K562 (cell line): ENCODE measurements around the gene EGF. TPM values are rescaled to one million over a fixed set of nuclear protein-coding genes. Genes with fewer than 3 reads are reported as not detected.

ENCODE experiments used
- ATAC-seq: fragments of 200-7000 bp; cut with Tn5 transposase; 3 replicates; pipeline ENCODE4 v1.9.1; 2020; ENCODE audit warnings: moderate library complexity
- BruUV-seq: library from RNA; stranded (reverse); fragments of 400-500 nt; replicated peaks from 2 replicates; lab custom pipeline; 2021; lab: Mats Ljungman, UMichigan
- CTCF ChIA-PET: fragments of 300-600 bp; formaldehyde crosslinking; extraction: SDS; loops from one replicate; lab custom pipeline; 2021; ENCODE audit warnings: low intra/inter-chr PET ratio; lab: Yijun Ruan, JAX
- POLR2A ChIA-PET: fragments of 300-600, 350-650 bp; sonication (Branson Sonifier 250); formaldehyde crosslinking; extraction: SDS; loops from one replicate; lab custom pipeline; 2021; ENCODE audit warnings: antibody characterized with exemption, inconsistent platforms; lab: Yijun Ruan, JAX
- DNase-seq, 4 experiments: peaks; one replicate each; pipeline versions ENCODE4 v3.0.0 to v3.0.0-alpha.2; 2011 to 2018; ENCODE audit warnings: low spot score in 3 of 4, mixed read lengths in 3 of 4; ENCODE audit errors: extremely low read depth in 1 of 4
- FAIRE-seq: peaks from 2 replicates; lab custom pipeline; 2011; peaks lifted over from hg19 to GRCh38; lab: Jason Lieb, UNC
- H2AFZ ChIP-seq: 2 replicates; pipeline ENCODE4 v1.6.0; 2011; ENCODE audit warnings: low read depth, low read length, control low read depth, inconsistent platforms
- H3K27ac ChIP-seq: fragments of 200-600 bp; 3 replicates; pipeline ENCODE4 v1.8.0; 2011; ENCODE audit warnings: low read depth, mild to moderate bottlenecking, control low read depth, inconsistent platforms, low read length, moderate library complexity, mixed read lengths; ENCODE audit errors: extremely low read depth
- H3K27me3 ChIP-seq, 2 experiments: fragments of 300-600 bp in 1 of 2; 2 replicates in 1 of 2; 3 replicates in 1 of 2; pipeline versions ENCODE4 v1.6.0 to v1.8.0; 2011; ENCODE audit warnings: inconsistent platforms in 2 of 2, low read length in 2 of 2, mild to moderate bottlenecking in 1 of 2, mixed read lengths in 1 of 2, moderate library complexity in 1 of 2; ENCODE audit not compliant: control insufficient read depth in 2 of 2, insufficient read depth in 2 of 2
- H3K36me3 ChIP-seq: fragments of 300-600 bp; 3 replicates; pipeline ENCODE4 v1.8.0; 2011; ENCODE audit warnings: mild to moderate bottlenecking, low read length, inconsistent platforms; ENCODE audit not compliant: control insufficient read depth, insufficient read depth
- H3K4me1 ChIP-seq, 2 experiments: fragments of 200-600 bp in 1 of 2; replicated peaks in 1 of 2; 2 replicates in 1 of 2; 3 replicates in 1 of 2; pipeline versions ENCODE4 v1.5.1 to v1.8.0; 2011; ENCODE audit warnings: inconsistent platforms in 2 of 2, low read length in 2 of 2, mild to moderate bottlenecking in 1 of 2, mixed read lengths in 1 of 2, moderate library complexity in 1 of 2; ENCODE audit not compliant: control insufficient read depth in 2 of 2, insufficient read depth in 2 of 2
- H3K4me2 ChIP-seq: 2 replicates; pipeline ENCODE4 v1.6.1; 2011; ENCODE audit warnings: low read length, control low read depth, inconsistent platforms, mixed read lengths; ENCODE audit not compliant: insufficient read depth
- H3K4me3 ChIP-seq: fragments of 200-600 bp; sonication (generic), shearing (Covaris generic); 2 replicates; pipeline ENCODE4 v1.5.1; 2016; ENCODE audit warnings: control low read depth, inconsistent platforms
- H3K79me2 ChIP-seq: fragments of 200-600 bp; 3 replicates; pipeline ENCODE4 v1.8.0; 2011; ENCODE audit warnings: low read length, inconsistent platforms; ENCODE audit not compliant: control insufficient read depth, insufficient read depth
- H3K9ac ChIP-seq, 2 experiments: 2 replicates each; pipeline versions ENCODE4 v1.6.0 to v1.6.1; 2011; ENCODE audit warnings: low read depth in 2 of 2, low read length in 2 of 2, control low read depth in 1 of 2, inconsistent platforms in 1 of 2, mild to moderate bottlenecking in 1 of 2, mixed read lengths in 1 of 2; ENCODE audit not compliant: insufficient read depth in 1 of 2
- H3K9me1 ChIP-seq: one replicate; pipeline ENCODE4 v1.6.0; 2011; ENCODE audit warnings: inconsistent platforms, mild to moderate bottlenecking, low read length, moderate library complexity; ENCODE audit not compliant: control insufficient read depth, insufficient read depth
- H3K9me3 ChIP-seq: replicated peaks from 2 replicates; pipeline ENCODE4 v1.5.1; 2011; ENCODE audit warnings: low read depth, low read length, inconsistent platforms; ENCODE audit not compliant: control insufficient read depth, insufficient read depth
- H4K20me1 ChIP-seq: replicated peaks from 2 replicates; pipeline ENCODE4 v1.6.1; 2011; ENCODE audit warnings: low read length, inconsistent platforms, mixed read lengths; ENCODE audit not compliant: control insufficient read depth, insufficient read depth
- ASH1L ChIP-seq: fragments of 450-650 bp; IDR thresholded peaks from 2 replicates; pipeline ENCODE4 v1.6.1; 2018; ENCODE audit warnings: borderline replicate concordance, mild to moderate bottlenecking, low read depth; ENCODE audit not compliant: partially characterized antibody
- ATF7 ChIP-seq: fragments of 450-650 bp; IDR thresholded peaks from 2 replicates; pipeline ENCODE4 v1.7.1; 2014; ENCODE audit warnings: mild to moderate bottlenecking, moderate library complexity
- BRCA1 ChIP-seq, 2 experiments: fragments of 450-650 bp in 1 of 2; sonication (generic) in 1 of 2; formaldehyde crosslinking in 1 of 2; IDR thresholded peaks; 2 replicates each; pipeline versions ENCODE4 v1.5.0 to v1.6.1; 2017 to 2020; ENCODE audit warnings: mild to moderate bottlenecking in 1 of 2, missing genetic modification reagents in 1 of 2
- COPS2 ChIP-seq: fragments of 450-650 bp; conservative IDR thresholded peaks from 2 replicates; pipeline ENCODE4 v1.6.1; 2016; ENCODE audit warnings: mild to moderate bottlenecking, moderate library complexity
- KLF6 ChIP-seq: fragments of 250-450 bp; sonication (Bioruptor Pico); IDR thresholded peaks from 2 replicates; pipeline ENCODE4 v1.4.0; 2020; ENCODE audit warnings: mild to moderate bottlenecking, moderate library complexity, borderline replicate concordance
- MYC ChIP-seq, 2 experiments: fragments of 250-450 bp in 1 of 2; sonication (Bioruptor Pico) in 1 of 2; IDR thresholded peaks; 2 replicates each; pipeline versions ENCODE4 v1.5.1 to v1.6.1; 2012 to 2021; ENCODE audit warnings: low read depth in 2 of 2, borderline replicate concordance in 1 of 2, improper control_type of control experiment in 1 of 2, low read length in 1 of 2, mild to moderate bottlenecking in 1 of 2, moderate library complexity in 1 of 2
- NR2C1 ChIP-seq, 2 experiments: fragments of 450-650 bp; IDR thresholded peaks; 2 replicates each; pipeline ENCODE4 v1.6.1; 2017; ENCODE audit warnings: mild to moderate bottlenecking in 2 of 2, antibody characterized with exemption in 1 of 2, inconsistent platforms in 1 of 2, missing compliant biosample characterization in 1 of 2, missing genetic modification characterization in 1 of 2
- PHB2 ChIP-seq: fragments of 450-650 bp; IDR thresholded peaks from 2 replicates; pipeline ENCODE4 v1.6.1; 2017; ENCODE audit warnings: low read depth
- POLR3G ChIP-seq: IDR thresholded peaks from 2 replicates; pipeline ENCODE4 v1.6.1; 2011; ENCODE audit not compliant: insufficient read length, insufficient replicate concordance; ENCODE audit errors: extremely low read depth
- RAD21 ChIP-seq, 2 experiments: fragments of 250-450 bp in 1 of 2; fragments of 450-650 bp in 1 of 2; sonication (Bioruptor Pico) in 1 of 2; formaldehyde crosslinking in 1 of 2; IDR thresholded peaks in 1 of 2; conservative IDR thresholded peaks in 1 of 2; 2 replicates each; pipeline versions ENCODE4 v1.4.0 to v1.8.0; 2020 to 2022; ENCODE audit warnings: mild to moderate bottlenecking in 2 of 2, moderate library complexity in 1 of 2
- RHOXF2B ChIP-seq: fragments of 250-450 bp; sonication (Bioruptor Pico); conservative IDR thresholded peaks from 2 replicates; pipeline ENCODE4 v1.5.1; 2021
- STAG1 ChIP-seq: sonication (generic); formaldehyde crosslinking; IDR thresholded peaks from 2 replicates; pipeline ENCODE4 v1.5.0; 2020; ENCODE audit warnings: missing genetic modification reagents, borderline replicate concordance
- TAF7 ChIP-seq: fragments of 450-650 bp; IDR thresholded peaks from 2 replicates; pipeline ENCODE4 v1.6.1; 2016; ENCODE audit warnings: missing genetic modification characterization, missing compliant biosample characterization
- TGIF2 ChIP-seq: sonication (generic); formaldehyde crosslinking; IDR thresholded peaks from 2 replicates; pipeline ENCODE4 v1.8.1; 2022; ENCODE audit warnings: mild to moderate bottlenecking, missing genetic modification reagents, moderate library complexity
- ZFP36 ChIP-seq: fragments of 150-350 bp; IDR thresholded peaks from 2 replicates; pipeline ENCODE4 v1.6.1; 2018; ENCODE audit warnings: low read length, low read depth; ENCODE audit not compliant: partially characterized antibody
- ZKSCAN8 ChIP-seq: fragments of 200-800 bp; sonication (Bioruptor generic); IDR thresholded peaks from 2 replicates; pipeline ENCODE4 v1.6.1; 2016; ENCODE audit warnings: missing genetic modification characterization, missing compliant biosample characterization
- ZNF12 ChIP-seq: sonication (generic); formaldehyde crosslinking; IDR thresholded peaks from 2 replicates; pipeline ENCODE4 v1.4.0; 2020; ENCODE audit warnings: mild to moderate bottlenecking, missing genetic modification reagents
- ZNF197 ChIP-seq: fragments of 200-800 bp; sonication (Bioruptor generic); IDR thresholded peaks from 2 replicates; pipeline ENCODE4 v1.6.1; 2016; ENCODE audit warnings: low read depth, missing genetic modification characterization, missing compliant biosample characterization
- ZNF212 ChIP-seq: fragments of 450-650 bp; formaldehyde crosslinking; IDR thresholded peaks from 2 replicates; pipeline ENCODE4 v1.4.0; 2020; ENCODE audit warnings: mild to moderate bottlenecking
- ZNF449 ChIP-seq: fragments of 250-450 bp; sonication (Bioruptor Pico); IDR thresholded peaks from 2 replicates; pipeline ENCODE4 v1.8.0; 2022; ENCODE audit warnings: moderate library complexity, mild to moderate bottlenecking, inconsistent platforms
- ZNF551 ChIP-seq: fragments of 250-450 bp; sonication (Bioruptor Pico); IDR thresholded peaks from 2 replicates; pipeline ENCODE4 v1.5.0; 2021; ENCODE audit warnings: mild to moderate bottlenecking, moderate library complexity
- WGBS: fragments of 100-300 bp; shearing (Covaris generic); methylation state at CpG from one replicate; pipeline ENCODE4 v1.1.6; 2016; ENCODE audit warnings: low coverage, mixed read lengths; ENCODE audit not compliant: insufficient coverage; ENCODE audit errors: missing lambda C conversion rate; 5-methylcytosine and 5-hydroxymethylcytosine counted together
- in situ Hi-C: fragments of 300-500 bp; cut with MboI; formaldehyde crosslinking; loops from 4 replicates; pipeline ENCODE4 v1.15.0; 2018; ENCODE audit warnings: inconsistent platforms, mixed read lengths
- intact Hi-C: fragments of 100-400 bp; cut with micrococcal nuclease; formaldehyde crosslinking; loops from 2 replicates; pipeline ENCODE4 v1.14.2; 2022
- polyA plus RNA-seq, 8 experiments: library from polyadenylated mRNA; depleted of rRNA in 4 of 8; stranded (reverse) in 5 of 8; unstranded in 3 of 8; fragments of >200 nt; fragmentation: Nextera tagmentation in 2 of 8; fragmentation: Illumina TruSeq in 1 of 8; extraction: Ambion mirVana in 2 of 8; extraction: Trizol in 1 of 8; gene quantifications; 2 replicates each; pipeline versions ENCODE4 v1.2.1 to v1.2.3, GENCODE V29; 2011 to 2014; ENCODE audit warnings: inconsistent platforms in 1 of 8, missing spikeins in 1 of 8
- total RNA-seq, 7 experiments: library from RNA; depleted of rRNA in 6 of 7; stranded (reverse); fragments of >200 nt in 6 of 7; fragmentation: Illumina TruSeq in 2 of 7; extraction: Trizol in 2 of 7; gene quantifications; 2 replicates each; pipeline versions ENCODE4 v1.2.1 to v1.2.3, GENCODE V29; 2011 to 2021; ENCODE audit warnings: low replicate concordance in 1 of 7

Gene EGF
- total and polyA plus RNA-seq, 9 of the 15 experiments (the other 6 are each of a cell fraction or from before 2014, with no cell fraction given): 0.32 to 3.1 (median 1.3) TPM

GRCh38 chr4:110004556-110004955 is 91.9 kb downstream of the EGF start (continued):
- no peak for TF ChIP-seq BRCA1 (IDR thresholded peaks at IDR 0.05)
- no peak for TF ChIP-seq BRCA1 (CRISPR knock-in tag; IDR thresholded peaks at IDR 0.05)
- TF ChIP-seq ZNF197 (CRISPR knock-in tag): no peak
- no peak for TF ChIP-seq ZNF551
- TF ChIP-seq POLR3G: no peak
- TF ChIP-seq ZNF212 (CRISPR knock-in tag): no peak
- TF ChIP-seq ZNF449 (CRISPR knock-in tag): no peak
- TF ChIP-seq ATF7: no peak
- no peak for TF ChIP-seq ZKSCAN8
- TF ChIP-seq TAF7 (tag): no peak

GRCh38 chr4:110005461-110006056 is 92.9 kb downstream of the EGF start:
- FAIRE-seq (peak; percentile 94), ATAC-seq (peak; percentile 80), DNase-seq (peak; percentile 20 to 65 (median 40))
- Histone ChIP-seq H3K27ac (no peak overlapping the region), H3K4me2 (no peak overlapping the region), H3K27me3 (no peaks in the 10 kb centered on the region), H3K36me3 (no peaks in the 10 kb centered on the region), H3K79me2 (no peaks in the 10 kb centered on the region), H4K20me1 (no peaks in the 10 kb centered on the region), H3K9me3 (no peaks in the 10 kb centered on the region), H3K4me1 (0 out of 5 replicates have a peak, but pooled peaks cover 0 to 2% of the 10 kb centered on the region in 2 experiments), H3K4me3 (no peak overlapping the region), H2AFZ (no peak overlapping the region), H3K9ac (no peak overlapping the region), H3K9me1 (no peaks in the 10 kb centered on the region)
- in situ Hi-C loops (loop anchor here (10.0 kb wide), 1 partner anchor 319 kb away; no protein-coding TSS in a partner anchor), intact Hi-C loops (loop anchor here (1.0 to 10.0 kb wide), 6 partner anchors 199 to 511 kb away; no protein-coding TSS in a partner anchor)
- ChIA-PET CTCF (interaction anchor here (0.5 to 12.8 kb wide), 6 partner anchors 209 to 583 kb away, joined by 3 to 252 read pairs (median 5); no protein-coding TSS in a partner anchor), POLR2A (no interaction called here)
- 0% methylated on average over 1 of the region's 1 CpG for WGBS
- BruUV-seq: no TSS peak
- TF ChIP-seq KLF6 (CRISPR knock-in tag) (no peak), STAG1 (CRISPR knock-in tag) (peak; percentile 50; the same call in 1 of the 2 replicates), ZFP36 (no peak), ZNF12 (CRISPR knock-in tag) (no peak), TGIF2 (CRISPR knock-in tag) (no peak), MYC (IDR thresholded peaks at IDR 0.05; ENCODE audit: low read depth, low read length) (no peak), MYC (CRISPR knock-in tag; IDR thresholded peaks at IDR 0.05; ENCODE audit: borderline replicate concordance, low read depth) (no peak), PHB2 (no peak), ASH1L (no peak), RHOXF2B (CRISPR knock-in tag) (no peak), RAD21 (CRISPR knock-in tag; conservative IDR thresholded peaks at IDR 0.05 in 1 of 2, IDR thresholded peaks at IDR 0.05 in 1 of 2) (peak; percentile 86 to 92), COPS2 (no peak), NR2C1 (IDR thresholded peaks at IDR 0.05) (no peak), NR2C1 (tag; IDR thresholded peaks at IDR 0.05) (no peak)
